Loucy (cell line): ENCODE data around the gene KCNMB2.

Experiments used
- H2AFZ ChIP-seq: fragments of 200-600 bp; sonication (generic); 2 replicates; pipeline ENCODE4 v1.6.0; 2016; ENCODE audit warnings: antibody characterized with exemption, mild to moderate bottlenecking, low read length, moderate library complexity
- H3F3A ChIP-seq: fragments of 200-600 bp; 2 replicates; pipeline ENCODE4 v1.6.0; 2016; ENCODE audit warnings: antibody characterized with exemption, low read depth, mild to moderate bottlenecking
- H3K27me3 ChIP-seq: fragments of 200-600 bp; sonication (generic); 2 replicates; pipeline ENCODE4 v1.6.1; 2014; ENCODE audit warnings: low read length, mild to moderate bottlenecking; ENCODE audit not compliant: insufficient read depth, poor library complexity, severe bottlenecking
- H3K36me3 ChIP-seq: fragments of 200-600 bp; sonication (generic); 2 replicates; pipeline ENCODE4 v1.6.1; 2016; ENCODE audit warnings: low read length; ENCODE audit not compliant: insufficient read depth
- H3K4me1 ChIP-seq: fragments of 200-600 bp; sonication (generic); 2 replicates; pipeline ENCODE4 v1.5.1; 2014; ENCODE audit warnings: low read length, mild to moderate bottlenecking; ENCODE audit not compliant: insufficient read depth, poor library complexity, severe bottlenecking
- H3K4me2 ChIP-seq: fragments of 200-600 bp; sonication (generic); 2 replicates; pipeline ENCODE4 v1.6.0; 2014; ENCODE audit warnings: antibody characterized with exemption, low read length, low read depth, mild to moderate bottlenecking; ENCODE audit not compliant: poor library complexity, severe bottlenecking
- H3K4me3 ChIP-seq: fragments of 200-600 bp; sonication (generic); 2 replicates; pipeline ENCODE4 v1.5.1; 2014; ENCODE audit warnings: low read length, mild to moderate bottlenecking, mixed read lengths; ENCODE audit not compliant: poor library complexity, severe bottlenecking
- H3K79me2 ChIP-seq: fragments of 200-600 bp; sonication (generic); 2 replicates; pipeline ENCODE4 v1.6.1; 2014; ENCODE audit warnings: low read length; ENCODE audit not compliant: insufficient read depth
- H3K9ac ChIP-seq: fragments of 200-600 bp; sonication (generic); 2 replicates; pipeline ENCODE4 v1.6.0; 2014; ENCODE audit warnings: mild to moderate bottlenecking, low read depth, low read length, moderate library complexity; ENCODE audit not compliant: poor library complexity, severe bottlenecking
- H3K9me2 ChIP-seq: fragments of 200-600 bp; sonication (generic); replicated peaks from 2 replicates; pipeline ENCODE4 v1.6.1; 2016; ENCODE audit warnings: low read depth, low read length, mixed read lengths
- H3K9me3 ChIP-seq: fragments of 200-600 bp; sonication (generic); 2 replicates; pipeline ENCODE4 v1.6.1; 2014; ENCODE audit warnings: mild to moderate bottlenecking, antibody characterized with exemption, low read length, low read depth; ENCODE audit not compliant: insufficient read depth
- H4K20me1 ChIP-seq: fragments of 200-600 bp; sonication (generic); 2 replicates; pipeline ENCODE4 v1.6.0; 2014; ENCODE audit warnings: antibody characterized with exemption, low read length, mild to moderate bottlenecking; ENCODE audit not compliant: insufficient read depth, poor library complexity, severe bottlenecking
- EZH2phosphoT487 ChIP-seq: fragments of 200-600 bp; IDR thresholded peaks from 2 replicates; pipeline ENCODE4 v1.6.1; 2018; ENCODE audit warnings: antibody characterized with exemption, mild to moderate bottlenecking, moderate library complexity, borderline replicate concordance
- TF ChIP-seq, protein P1 (sequence below): fragments of 200-600 bp; sonication (generic); conservative IDR thresholded peaks from 2 replicates; pipeline ENCODE4 v1.5.1; 2014; ENCODE audit warnings: mild to moderate bottlenecking, antibody characterized with exemption, low read length

The KCNMB2 gene

DNA sequence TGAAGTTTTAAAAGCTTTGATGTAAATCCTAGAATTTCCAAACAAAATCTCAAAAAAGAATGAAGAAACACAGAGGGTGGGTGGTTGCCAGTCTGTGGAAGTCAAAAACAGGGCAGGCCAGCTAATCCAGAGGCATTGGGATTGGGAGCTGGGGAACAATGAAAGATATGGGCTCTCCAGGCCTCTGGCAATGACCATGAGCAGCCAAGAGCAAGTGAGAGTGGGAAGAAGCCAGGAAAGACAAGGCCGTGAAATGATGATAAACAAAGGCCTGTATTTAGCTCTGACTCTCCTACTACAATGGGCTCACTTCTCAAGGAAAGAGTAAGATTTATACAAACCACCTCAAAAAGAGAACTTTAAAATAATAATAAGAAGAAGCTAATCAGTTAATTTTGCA, 286.9 kb downstream of the KCNMB2 start:
- no peak for TF ChIP-seq EZH2phosphoT487
- TF ChIP-seq, protein P1, sequence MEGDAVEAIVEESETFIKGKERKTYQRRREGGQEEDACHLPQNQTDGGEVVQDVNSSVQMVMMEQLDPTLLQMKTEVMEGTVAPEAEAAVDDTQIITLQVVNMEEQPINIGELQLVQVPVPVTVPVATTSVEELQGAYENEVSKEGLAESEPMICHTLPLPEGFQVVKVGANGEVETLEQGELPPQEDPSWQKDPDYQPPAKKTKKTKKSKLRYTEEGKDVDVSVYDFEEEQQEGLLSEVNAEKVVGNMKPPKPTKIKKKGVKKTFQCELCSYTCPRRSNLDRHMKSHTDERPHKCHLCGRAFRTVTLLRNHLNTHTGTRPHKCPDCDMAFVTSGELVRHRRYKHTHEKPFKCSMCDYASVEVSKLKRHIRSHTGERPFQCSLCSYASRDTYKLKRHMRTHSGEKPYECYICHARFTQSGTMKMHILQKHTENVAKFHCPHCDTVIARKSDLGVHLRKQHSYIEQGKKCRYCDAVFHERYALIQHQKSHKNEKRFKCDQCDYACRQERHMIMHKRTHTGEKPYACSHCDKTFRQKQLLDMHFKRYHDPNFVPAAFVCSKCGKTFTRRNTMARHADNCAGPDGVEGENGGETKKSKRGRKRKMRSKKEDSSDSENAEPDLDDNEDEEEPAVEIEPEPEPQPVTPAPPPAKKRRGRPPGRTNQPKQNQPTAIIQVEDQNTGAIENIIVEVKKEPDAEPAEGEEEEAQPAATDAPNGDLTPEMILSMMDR: no peak
- Histone ChIP-seq H3K4me1 (no peaks in the 10 kb centered on the region), H3K27me3 (no peaks in the 10 kb centered on the region), H3F3A (no peaks in the 10 kb centered on the region), H3K4me2 (no peak overlapping the region), H3K9me3 (no peaks in the 10 kb centered on the region), H3K36me3 (no peaks in the 10 kb centered on the region), H4K20me1 (no peaks in the 10 kb centered on the region), H3K9ac (no peak overlapping the region), H2AFZ (no peak overlapping the region), H3K79me2 (no peaks in the 10 kb centered on the region), H3K9me2 (no peaks in the 10 kb centered on the region), H3K4me3 (no peak overlapping the region)

DNA sequence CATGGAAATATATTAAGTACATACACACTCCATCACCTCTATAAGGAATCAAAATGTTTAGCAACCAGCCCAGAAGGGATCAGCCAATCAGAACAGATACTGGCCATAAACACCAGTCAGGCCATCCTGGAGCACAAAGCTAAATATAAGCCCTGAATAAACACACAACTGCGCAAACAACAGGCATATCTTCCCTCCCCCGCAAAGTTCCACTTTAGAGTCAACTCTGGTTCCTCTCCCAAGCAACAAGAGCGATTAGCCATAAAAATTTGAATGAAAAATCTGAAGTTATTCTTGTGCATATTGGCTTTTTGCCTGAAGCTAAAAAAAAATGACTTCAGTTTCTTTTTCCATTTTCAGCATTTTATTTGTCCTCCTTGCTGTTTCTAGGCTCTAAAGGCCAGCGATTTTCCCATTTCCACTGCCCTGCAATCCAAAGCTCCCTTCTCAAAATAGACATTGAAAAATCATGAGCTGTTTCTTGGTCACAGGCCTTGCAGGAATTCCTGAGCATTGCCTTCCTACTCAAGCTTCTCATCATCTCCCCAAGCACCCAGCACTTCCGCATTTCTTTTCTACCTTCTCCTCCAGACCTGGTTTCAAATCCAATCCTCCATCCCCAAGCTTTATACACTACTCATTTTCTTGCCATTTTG, 287.5 kb downstream of the KCNMB2 start:
- no peak overlapping the region for H2AFZ ChIP-seq
- H3F3A ChIP-seq: no peaks in the 10 kb centered on the region
- H4K20me1 ChIP-seq: no peaks in the 10 kb centered on the region
- no peak overlapping the region for H3K4me2 ChIP-seq
- H3K4me3 ChIP-seq: no peak overlapping the region
- no peaks in the 10 kb centered on the region for H3K27me3 ChIP-seq
- H3K79me2 ChIP-seq: no peaks in the 10 kb centered on the region
- TF ChIP-seq EZH2phosphoT487: no peak
- TF ChIP-seq, protein P1: no peak
- H3K9me3 ChIP-seq: no peaks in the 10 kb centered on the region
- no peaks in the 10 kb centered on the region for H3K9me2 ChIP-seq
- no peak overlapping the region for H3K9ac ChIP-seq
- no peaks in the 10 kb centered on the region for H3K4me1 ChIP-seq
- H3K36me3 ChIP-seq: no peaks in the 10 kb centered on the region

DNA sequence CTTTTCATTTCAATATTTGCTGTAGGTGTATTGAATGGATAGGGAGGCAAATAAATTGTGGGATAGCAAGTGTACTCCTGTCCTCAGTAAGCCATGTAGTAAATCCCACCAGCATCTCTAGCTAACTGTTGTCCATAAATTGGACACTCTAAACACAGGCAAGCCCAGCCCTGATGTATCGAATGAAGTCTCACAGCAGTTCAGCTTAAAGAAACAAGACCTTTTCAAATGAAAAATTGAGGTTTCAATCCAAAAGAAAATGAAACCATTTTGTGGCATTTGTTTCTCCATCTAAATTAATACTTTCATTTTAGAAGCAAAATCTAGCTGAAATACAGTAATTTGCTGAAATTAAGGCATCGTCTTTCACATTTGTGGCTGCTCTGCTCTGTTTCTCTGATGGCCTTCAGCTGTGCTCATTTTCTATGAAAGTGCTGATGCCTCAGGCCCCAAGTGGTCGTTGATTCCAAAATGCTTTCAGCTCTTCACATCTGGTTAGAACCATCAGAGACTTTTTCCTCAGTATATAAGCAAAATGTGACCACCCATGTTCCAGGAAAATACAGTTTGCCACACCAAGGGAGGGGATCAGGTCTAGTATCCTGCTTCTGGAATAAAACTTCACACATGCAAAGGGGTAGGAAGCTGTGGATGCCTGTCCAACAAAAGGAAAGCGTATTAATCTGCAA, 290.3 kb downstream of the KCNMB2 start:
- H3K4me2 ChIP-seq: no peak overlapping the region
- no peaks in the 10 kb centered on the region for H3K4me1 ChIP-seq
- H3K36me3 ChIP-seq: no peaks in the 10 kb centered on the region
- no peaks in the 10 kb centered on the region for H4K20me1 ChIP-seq
- H3K79me2 ChIP-seq: no peaks in the 10 kb centered on the region
- no peak overlapping the region for H3K4me3 ChIP-seq
- H3F3A ChIP-seq: no peaks in the 10 kb centered on the region
- no peak overlapping the region for H3K9ac ChIP-seq
- no peaks in the 10 kb centered on the region for H3K9me3 ChIP-seq
- no peaks in the 10 kb centered on the region for H3K9me2 ChIP-seq
- no peak for TF ChIP-seq EZH2phosphoT487
- TF ChIP-seq, protein P1: no peak
- no peak overlapping the region for H2AFZ ChIP-seq
- no peaks in the 10 kb centered on the region for H3K27me3 ChIP-seq
